Suppressor macrophage (primary cell): ENCODE data around the gene KIF2A.

Experiments
- DNase-seq, 4 experiments: peaks; one replicate each; pipeline ENCODE4 v3.0.0-alpha.2; 2020 to 2022
- total RNA-seq, 17 experiments: gene quantifications; one replicate each; lab custom pipeline; 2026; ENCODE audit warnings: mixed read lengths in 6 of 17, inconsistent platforms in 3 of 17; lab: John Stamatoyannopoulos, UW

Gene KIF2A
- 11.5 to 96.6 (median 48.5) reads per million in 17 experiments for total RNA-seq

- peak; percentile 97 to 98 (median 98) for DNase-seq
Observed at GRCh38 chr5:62305715-62306322, at the start of gene KIF2A. Gene KIF2A (plus strand): TSS chr5:62306206. CDS start chr5:62306473, 267 bp downstream.

GRCh38 chr5:62257020-62257367 is 49.0 kb upstream of the KIF2A start:
- DNase-seq = no peak

- no peak for DNase-seq
Observed at GRCh38 chr5:62258654-62259053, 47.4 kb upstream of the KIF2A start.

- DNase-seq = peak; percentile 23 to 70 (median 42)
Observed at GRCh38 chr5:62259699-62260250, 46.2 kb upstream of the KIF2A start.

GRCh38 chr5:62260513-62260912 is 45.5 kb upstream of the KIF2A start:
- DNase-seq = no peak

- DNase-seq = no peak
Observed at GRCh38 chr5:62263401-62263800, 42.6 kb upstream of the KIF2A start.

GRCh38 chr5:62265648-62266112 is 40.3 kb upstream of the KIF2A start:
- no peak for DNase-seq

- no peak for DNase-seq
Observed at GRCh38 chr5:62266573-62266972, 39.4 kb upstream of the KIF2A start.

GRCh38 chr5:62268234-62268633 is 37.8 kb upstream of the KIF2A start:
- DNase-seq = peak in 1 of 4 experiments; percentile 43

- peak in 2 of 4 experiments; percentile 4 to 31 for DNase-seq
Observed at GRCh38 chr5:62268792-62269191, 37.2 kb upstream of the KIF2A start.

- DNase-seq = no peak
Observed at GRCh38 chr5:62271370-62271769, 34.6 kb upstream of the KIF2A start.

- DNase-seq = no peak
Observed at GRCh38 chr5:62271870-62272269, 34.1 kb upstream of the KIF2A start.

- no peak for DNase-seq
Observed at GRCh38 chr5:62273687-62274086, 32.3 kb upstream of the KIF2A start.

GRCh38 chr5:62275581-62275980 is 30.4 kb upstream of the KIF2A start:
- DNase-seq = no peak

GRCh38 chr5:62281411-62281810 is 24.6 kb upstream of the KIF2A start:
- DNase-seq = no peak

- peak; percentile 44 to 66 (median 64) for DNase-seq
Observed at GRCh38 chr5:62282064-62282463, 23.9 kb upstream of the KIF2A start.

GRCh38 chr5:62283005-62283404 is 23.0 kb upstream of the KIF2A start:
- DNase-seq = no peak

- no peak for DNase-seq
Observed at GRCh38 chr5:62283861-62284260, 22.1 kb upstream of the KIF2A start.

GRCh38 chr5:62284946-62285891 is 20.8 kb upstream of the KIF2A start:
- DNase-seq = peak; percentile 54 to 84 (median 75)

- DNase-seq = no peak
Observed at GRCh38 chr5:62286834-62287233, 19.2 kb upstream of the KIF2A start.

GRCh38 chr5:62287237-62287636 is 18.8 kb upstream of the KIF2A start:
- peak; percentile 18 to 73 (median 52) for DNase-seq

- no peak for DNase-seq
Observed at GRCh38 chr5:62288118-62288517, 17.9 kb upstream of the KIF2A start.

- no peak for DNase-seq
Observed at GRCh38 chr5:62289813-62290212, 16.2 kb upstream of the KIF2A start.
